NK-92 treated with Interleukin-12 subunit alpha and Interleukin-12 subunit beta, amount 100 ng/mL, for 24 hours (cell line): Measurements from ENCODE around the gene TENT4A.

Source experiments
- DNase-seq: peaks from one replicate; lab custom pipeline; 2025; lab: John Stamatoyannopoulos, UW

The TENT4A gene

GRCh38 chr5:6733411-6734242 is 20.4 kb downstream of the TENT4A start:
- DNase-seq: no peak

GRCh38 chr5:6734243-6734700 is 21.0 kb downstream of the TENT4A start:
- no peak for DNase-seq

GRCh38 chr5:6734781-6735180 is 21.5 kb downstream of the TENT4A start:
- no peak for DNase-seq

- no peak for DNase-seq
Observed at GRCh38 chr5:6736106-6736505, 22.9 kb downstream of the TENT4A start.

- DNase-seq: no peak
Observed at GRCh38 chr5:6736524-6737042, 23.4 kb downstream of the TENT4A start.

GRCh38 chr5:6737043-6737941 is 24.1 kb downstream of the TENT4A start:
- DNase-seq: no peak

GRCh38 chr5:6739603-6740002 is 26.4 kb downstream of the TENT4A start:
- no peak for DNase-seq

- DNase-seq: no peak
Observed at GRCh38 chr5:6740586-6741150, 27.4 kb downstream of the TENT4A start.

GRCh38 chr5:6742081-6742758 is 29.0 kb downstream of the TENT4A start:
- DNase-seq: no peak

GRCh38 chr5:6743161-6743560 is 29.9 kb downstream of the TENT4A start:
- DNase-seq: no peak

GRCh38 chr5:6744841-6745705 is 31.8 kb downstream of the TENT4A start:
- no peak for DNase-seq

- DNase-seq: no peak
Observed at GRCh38 chr5:6745706-6746222, 32.5 kb downstream of the TENT4A start.

- DNase-seq: no peak
Observed at GRCh38 chr5:6746244-6746643, 33.0 kb downstream of the TENT4A start.

- no peak for DNase-seq
Observed at GRCh38 chr5:6747103-6747502, 33.9 kb downstream of the TENT4A start.

GRCh38 chr5:6748142-6748541 is 34.9 kb downstream of the TENT4A start:
- DNase-seq: no peak

- no peak for DNase-seq
Observed at GRCh38 chr5:6749026-6749716, 35.9 kb downstream of the TENT4A start.

GRCh38 chr5:6750142-6750840 is 37.1 kb downstream of the TENT4A start:
- DNase-seq: no peak

- no peak for DNase-seq
Observed at GRCh38 chr5:6750951-6751685, 37.9 kb downstream of the TENT4A start.

GRCh38 chr5:6752236-6752635 is 39.0 kb downstream of the TENT4A start:
- no peak for DNase-seq
